NCI-H69 (cell line): ENCODE results near the gene BEND5.

ENCODE experiments used
- DNase-seq: peaks from one replicate; lab custom pipeline; 2025; lab: John Stamatoyannopoulos, UW

Gene BEND5

DNA sequence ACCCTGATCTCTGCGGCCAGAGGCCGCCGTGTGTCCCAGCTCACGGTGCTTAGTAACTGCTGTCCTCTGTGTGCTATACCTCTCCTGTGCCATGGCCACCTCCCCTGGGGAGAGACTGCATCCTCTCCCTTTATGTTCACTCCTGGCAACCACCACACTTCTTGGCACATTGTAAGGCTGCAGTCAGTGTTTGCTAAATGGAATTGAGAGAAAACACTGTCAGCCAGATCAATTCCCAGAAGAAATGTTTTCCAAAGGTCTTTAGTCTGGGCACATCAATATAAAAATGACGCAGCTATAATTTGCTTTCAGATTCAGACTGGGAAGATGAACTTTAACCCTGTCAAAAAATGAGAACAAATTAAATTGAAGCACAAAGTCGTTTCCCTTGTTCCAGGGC lies 96.8 kb downstream of the BEND5 start:
- peak; percentile 71 for DNase-seq

DNA sequence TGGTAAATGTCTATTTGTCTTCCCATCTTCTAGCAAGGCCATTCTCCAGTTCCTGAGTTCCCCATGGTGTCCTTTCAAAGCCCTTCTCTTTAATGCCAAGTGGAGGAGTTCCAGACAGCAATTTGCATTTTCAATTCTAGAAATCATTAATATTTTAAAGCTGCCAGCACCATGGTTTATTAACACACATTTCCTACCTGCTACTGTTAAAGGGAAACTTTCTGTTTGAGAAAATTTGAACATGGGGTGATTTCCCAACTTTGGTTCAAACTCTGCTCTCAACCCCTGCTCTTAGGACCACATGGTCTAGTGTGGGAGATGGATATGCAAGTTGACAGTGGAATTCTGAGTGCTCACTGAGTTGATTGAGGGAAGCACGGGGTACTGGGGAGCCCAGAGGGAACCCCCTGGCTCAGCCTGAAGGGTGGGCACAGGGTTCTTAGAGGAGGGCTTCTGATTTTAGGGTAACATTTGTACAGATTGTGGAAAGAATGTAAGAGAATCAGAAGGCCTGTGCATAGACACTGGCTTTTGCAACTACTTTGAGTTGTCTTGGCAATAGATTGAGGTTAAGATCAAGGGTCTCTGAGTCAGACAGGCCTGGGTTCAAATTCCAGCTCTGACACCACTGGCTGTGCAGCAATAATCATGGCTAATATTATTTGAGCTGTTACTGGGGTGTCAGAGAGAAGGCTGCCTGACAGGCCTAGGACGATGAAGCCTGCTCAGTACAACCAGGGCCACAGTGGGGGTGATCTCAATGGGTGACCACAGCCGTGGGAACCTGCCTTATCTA lies 97.8 kb downstream of the BEND5 start:
- no peak for DNase-seq
